Esophagus (tissue), 2 donors: ENCODE data around the gene ANKS6. TPM values are rescaled to one million over a fixed set of nuclear protein-coding genes. Genes with fewer than 3 reads are reported as not detected.

Experiments used
- H3K27ac ChIP-seq, 2 donors: one replicate each; pipeline ENCODE4 v1.5.1; 2013; ENCODE audit warnings: low read depth in 2 of 2, mild to moderate bottlenecking in 2 of 2, inconsistent platforms in 1 of 2, low read length in 1 of 2, moderate library complexity in 1 of 2
- H3K27me3 ChIP-seq, 2 donors: one replicate each; pipeline ENCODE4 v1.6.1; 2013; ENCODE audit warnings: low read length in 2 of 2, control low read depth in 1 of 2, mild to moderate bottlenecking in 1 of 2; ENCODE audit not compliant: insufficient read depth in 2 of 2, control insufficient read depth in 1 of 2
- H3K36me3 ChIP-seq, 2 donors: one replicate each; pipeline ENCODE4 v1.6.1; 2013; ENCODE audit warnings: low read length in 1 of 2; ENCODE audit not compliant: control insufficient read depth in 2 of 2, insufficient read depth in 2 of 2
- H3K4me1 ChIP-seq, 2 donors: one replicate each; pipeline ENCODE4 v1.6.1; 2013; ENCODE audit warnings: low read length in 1 of 2; ENCODE audit not compliant: control insufficient read depth in 2 of 2, insufficient read depth in 2 of 2
- H3K4me3 ChIP-seq, 2 donors: one replicate each; pipeline ENCODE4 v1.5.1; 2013; ENCODE audit warnings: low read length in 2 of 2, mild to moderate bottlenecking in 2 of 2, low read depth in 1 of 2, moderate library complexity in 1 of 2
- H3K9me3 ChIP-seq, 2 donors: one replicate each; pipeline ENCODE4 v1.6.1; 2013; ENCODE audit warnings: mild to moderate bottlenecking in 2 of 2, low read depth in 1 of 2, low read length in 1 of 2, moderate library complexity in 1 of 2; ENCODE audit not compliant: control insufficient read depth in 2 of 2, insufficient read depth in 1 of 2
- WGBS, 2 donors: extraction: QIAGEN DNeasy Blood & Tissue Kit; methylation state at CpG; one replicate each; pipeline ENCODE4 v1.1.7; 2013; 5-methylcytosine and 5-hydroxymethylcytosine counted together
- polyA plus RNA-seq, 2 donors: library from polyadenylated mRNA; stranded (reverse); fragments of 200-250 nt; gene quantifications; one replicate each; pipeline ENCODE4 v1.2.3, GENCODE V29; 2013
- donor health status: healthy with polysubstance abuse.
- donor health status: Bipolar disorder and iron deficiency.

The ANKS6 gene
- polyA plus RNA-seq, 2 donors: 9.6 to 12.9 TPM

DNA sequence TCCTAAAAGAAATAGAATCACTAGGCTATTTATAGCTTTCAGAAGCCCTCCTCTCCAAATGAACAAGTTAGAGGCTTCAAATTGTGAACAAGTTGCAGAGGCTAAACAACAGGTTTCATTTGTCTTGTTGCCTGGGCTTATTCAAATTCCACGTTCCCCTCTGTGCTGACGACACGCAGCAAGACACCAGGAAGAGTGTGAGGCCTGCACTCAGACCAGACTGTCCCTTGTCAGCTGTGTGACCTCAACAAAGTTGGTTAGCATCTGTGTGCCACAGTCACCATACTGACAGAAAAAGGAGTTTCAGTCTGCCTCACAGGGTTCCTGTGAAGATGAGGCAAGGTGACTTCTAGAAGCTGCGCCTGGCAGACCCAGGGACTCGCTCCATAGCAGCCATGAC lies 65.5 kb downstream of the ANKS6 start:
- 84 to 88% methylated on average over 5 of the region's 5 CpGs for WGBS, 2 donors

DNA sequence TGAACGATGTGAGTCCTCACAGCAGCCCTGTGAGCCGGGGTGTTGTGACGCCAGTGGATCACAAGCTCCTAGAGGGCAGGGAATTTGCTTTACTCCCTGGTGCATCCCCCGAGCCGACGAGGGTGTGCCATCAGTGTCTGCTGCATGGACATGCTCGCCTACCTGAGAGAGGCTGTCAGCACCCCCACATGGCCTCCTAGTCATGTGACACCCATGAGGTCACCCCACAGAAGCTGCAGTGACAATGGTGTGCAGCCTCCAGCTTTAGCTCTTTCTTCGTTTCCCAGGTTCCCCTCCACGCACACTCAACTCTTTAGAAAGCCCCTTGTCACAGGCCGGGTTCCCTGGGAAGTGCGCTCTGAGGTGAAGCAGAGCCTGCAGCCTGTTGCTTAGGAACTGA lies 67.9 kb downstream of the ANKS6 start:
- Histone ChIP-seq H3K27me3 (no peaks in the 10 kb centered on the region), H3K4me1 (no peaks in the 10 kb centered on the region), H3K4me3 (no peak overlapping the region), H3K27ac (no peak overlapping the region), H3K36me3 (peaks cover 0 to 4% of the 10 kb centered on the region in 2 donors), H3K9me3 (peaks cover 0 to 2% of the 10 kb centered on the region in 2 donors)
- WGBS, 2 donors: 83 to 84% methylated on average over 11 of the region's 11 CpGs

More for the DNA sequence above, 65.5 kb downstream of the ANKS6 start:
- Histone ChIP-seq H3K4me1 (no peaks in the 10 kb centered on the region), H3K27me3 (no peaks in the 10 kb centered on the region), H3K27ac (no peak overlapping the region), H3K9me3 (no peaks in the 10 kb centered on the region), H3K36me3 (peaks cover 9% of the 10 kb centered on the region in 2 donors), H3K4me3 (no peak overlapping the region)

DNA sequence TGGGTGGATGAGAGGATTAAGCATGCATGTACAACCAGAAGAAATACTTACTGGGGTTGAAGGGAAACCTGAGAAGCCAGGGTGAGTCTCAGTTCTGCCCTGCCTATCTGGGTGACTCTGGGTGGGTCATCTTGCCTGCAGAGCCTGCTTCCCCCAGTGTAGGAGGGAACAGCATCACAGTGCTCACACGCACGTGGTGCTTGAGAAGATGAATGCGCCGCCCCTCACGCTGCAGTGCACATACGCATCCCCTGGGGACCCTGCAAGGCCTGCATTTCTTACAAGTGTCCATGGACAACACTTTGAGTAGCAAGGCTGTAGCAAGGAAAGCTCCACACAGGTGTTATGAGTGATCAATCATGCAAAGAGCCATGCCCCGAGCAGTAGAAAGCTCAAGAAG lies 68.9 kb downstream of the ANKS6 start:
- Histone ChIP-seq H3K27me3 (no peaks in the 10 kb centered on the region), H3K27ac (no peak overlapping the region), H3K9me3 (peaks cover 0 to 6% of the 10 kb centered on the region in 2 donors), H3K4me1 (no peaks in the 10 kb centered on the region), H3K4me3 (no peak overlapping the region), H3K36me3 (no peaks in the 10 kb centered on the region)
- 63 to 64% methylated on average over 7 of the region's 7 CpGs for WGBS, 2 donors

DNA sequence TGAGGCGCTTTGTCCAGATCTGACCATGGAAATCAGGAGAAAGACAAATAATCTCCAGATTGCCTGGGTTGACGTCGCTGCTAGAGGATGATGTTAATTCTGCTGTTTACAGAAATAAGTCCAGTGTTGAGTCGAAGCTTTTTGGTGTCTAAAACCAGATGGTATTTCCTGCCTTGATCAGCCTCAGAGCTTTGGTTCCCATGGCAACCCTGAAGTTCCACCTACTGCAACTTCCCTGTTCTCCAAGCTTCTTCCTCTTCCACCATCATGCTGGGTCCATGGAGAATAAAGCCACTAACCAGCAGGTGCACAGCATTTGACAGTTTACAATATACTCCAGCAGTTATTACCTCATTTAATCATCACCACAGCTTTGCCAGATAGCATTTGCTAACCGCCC lies 69.6 kb downstream of the ANKS6 start:
- Histone ChIP-seq H3K4me3 (no peak overlapping the region), H3K36me3 (no peaks in the 10 kb centered on the region), H3K27ac (no peak overlapping the region), H3K9me3 (peaks cover 0 to 6% of the 10 kb centered on the region in 2 donors), H3K4me1 (no peaks in the 10 kb centered on the region), H3K27me3 (no peaks in the 10 kb centered on the region)
- whole genome bisulfite sequencing, 2 donors: 46 to 55% methylated on average over 5 of the region's 5 CpGs

DNA sequence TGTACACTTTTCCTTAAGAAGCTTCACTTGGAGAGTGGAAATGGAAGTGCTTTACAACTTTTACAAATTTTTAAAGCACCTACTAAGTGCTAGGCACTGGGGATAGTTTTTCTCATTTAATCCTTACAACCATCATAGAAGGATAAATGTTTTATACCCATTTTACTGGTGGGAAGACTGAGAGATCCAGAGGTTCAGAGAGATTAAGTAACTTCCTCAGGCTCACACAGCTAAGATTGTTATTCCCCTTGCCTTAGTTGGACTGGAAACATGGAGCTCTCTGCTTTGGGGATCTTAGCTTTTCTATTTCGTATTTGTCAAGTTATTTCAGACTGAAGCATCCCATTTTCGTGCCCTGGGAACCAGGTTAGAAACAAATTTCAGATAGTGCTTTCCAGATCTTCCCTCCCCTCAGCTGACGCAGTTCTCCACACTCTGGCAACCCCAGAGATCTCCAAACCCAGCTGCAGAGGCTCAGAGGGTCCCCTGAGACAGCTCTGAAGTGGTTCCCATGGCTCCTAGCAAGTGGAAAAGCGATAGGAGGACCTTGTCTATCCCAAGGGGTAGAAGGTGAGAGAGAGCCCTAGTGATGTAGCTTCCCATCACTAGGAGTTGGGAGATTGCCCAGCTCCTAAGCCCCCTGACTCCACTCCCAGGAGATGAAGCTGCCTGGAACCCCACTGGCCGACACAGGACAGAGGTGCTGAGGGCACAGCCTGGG lies 71.4 kb downstream of the ANKS6 start:
- Histone ChIP-seq H3K4me3 (no peak overlapping the region), H3K27me3 (no peaks in the 10 kb centered on the region), H3K36me3 (no peaks in the 10 kb centered on the region), H3K9me3 (peaks cover 0 to 6% of the 10 kb centered on the region in 2 donors), H3K4me1 (no peaks in the 10 kb centered on the region), H3K27ac (no peak overlapping the region)
- 67 to 71% methylated on average over 5 of the region's 5 CpGs for WGBS, 2 donors

DNA sequence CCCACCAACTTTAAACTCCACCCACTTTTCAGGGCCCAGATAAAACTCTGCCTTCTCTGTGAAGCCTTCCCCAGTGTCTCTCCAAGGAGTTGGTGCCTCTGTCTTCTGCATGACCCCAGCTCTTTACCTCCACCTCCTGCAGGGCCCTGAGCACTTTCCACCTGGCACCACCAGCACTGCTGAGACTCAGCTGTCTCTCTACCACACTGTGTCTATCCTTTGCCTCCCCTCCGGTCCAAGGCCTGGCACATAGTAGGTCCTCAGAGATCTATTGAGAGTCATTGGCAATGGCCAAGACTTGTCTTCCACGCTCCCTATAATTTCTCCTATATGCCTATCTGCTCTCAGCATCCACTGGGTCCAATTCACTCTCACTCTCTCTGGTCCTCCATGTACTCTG lies 74.7 kb downstream of the ANKS6 start:
- Histone ChIP-seq H3K4me1 (no peaks in the 10 kb centered on the region), H3K4me3 (no peak overlapping the region), H3K9me3 (peaks cover 0 to 6% of the 10 kb centered on the region in 2 donors), H3K27me3 (no peaks in the 10 kb centered on the region), H3K27ac (no peak overlapping the region), H3K36me3 (no peaks in the 10 kb centered on the region)
- WGBS, 2 donors: 91 to 93% methylated on average over 2 of the region's 2 CpGs

DNA sequence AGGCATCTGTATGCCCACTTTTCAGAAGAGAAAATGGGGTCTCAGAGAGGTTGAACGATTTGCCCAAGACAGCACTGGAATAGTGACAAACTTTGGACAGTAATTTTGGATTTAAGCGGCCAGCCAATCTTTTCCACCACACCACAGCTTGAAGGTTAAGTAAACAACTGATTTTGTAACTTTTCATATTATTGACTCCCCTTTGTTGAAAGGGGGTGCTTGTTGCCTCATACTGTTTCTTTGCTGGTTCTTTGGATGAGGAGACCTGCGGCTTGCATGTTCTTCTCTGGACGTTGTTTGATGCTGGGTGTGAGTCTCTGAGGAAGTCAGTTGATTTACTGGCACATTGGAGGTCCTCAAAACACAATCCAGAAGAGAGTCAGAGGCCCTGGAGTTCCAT lies 76.0 kb downstream of the ANKS6 start:
- H3K27me3 ChIP-seq: no peaks in the 10 kb centered on the region
- no peak overlapping the region for H3K4me3 ChIP-seq
- no peaks in the 10 kb centered on the region for H3K4me1 ChIP-seq
- WGBS, 2 donors: 80 to 83% methylated on average over 4 of the region's 4 CpGs
- no peak overlapping the region for H3K27ac ChIP-seq
- peaks cover 0 to 6% of the 10 kb centered on the region in 2 donors for H3K9me3 ChIP-seq
- no peaks in the 10 kb centered on the region for H3K36me3 ChIP-seq

DNA sequence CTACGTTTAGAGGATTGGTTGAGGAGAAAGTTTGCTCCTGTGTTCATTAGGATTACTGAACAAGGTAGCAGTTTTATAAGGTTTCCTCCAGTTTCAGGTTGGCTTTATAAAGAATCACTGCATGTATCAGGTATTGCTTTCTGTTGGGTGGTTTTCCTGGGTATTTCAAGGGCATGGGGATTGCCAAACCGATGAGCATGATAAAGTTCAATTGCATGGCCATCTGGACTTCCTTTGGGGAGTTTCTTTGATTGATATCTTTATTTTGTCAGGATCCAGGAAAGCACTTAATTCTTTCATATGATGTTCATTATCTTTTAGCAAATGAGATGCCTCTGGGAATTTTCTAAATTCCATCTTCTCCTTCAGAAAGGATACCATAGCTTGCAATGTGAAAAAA lies 77.3 kb downstream of the ANKS6 start:
- Histone ChIP-seq H3K4me3 (no peak overlapping the region), H3K4me1 (no peaks in the 10 kb centered on the region), H3K36me3 (no peaks in the 10 kb centered on the region), H3K27ac (no peak overlapping the region), H3K27me3 (peaks cover 0 to 3% of the 10 kb centered on the region in 2 donors), H3K9me3 (peaks cover 0 to 6% of the 10 kb centered on the region in 2 donors)
- WGBS, 2 donors: 62 to 71% methylated on average over 2 of the region's 2 CpGs

DNA sequence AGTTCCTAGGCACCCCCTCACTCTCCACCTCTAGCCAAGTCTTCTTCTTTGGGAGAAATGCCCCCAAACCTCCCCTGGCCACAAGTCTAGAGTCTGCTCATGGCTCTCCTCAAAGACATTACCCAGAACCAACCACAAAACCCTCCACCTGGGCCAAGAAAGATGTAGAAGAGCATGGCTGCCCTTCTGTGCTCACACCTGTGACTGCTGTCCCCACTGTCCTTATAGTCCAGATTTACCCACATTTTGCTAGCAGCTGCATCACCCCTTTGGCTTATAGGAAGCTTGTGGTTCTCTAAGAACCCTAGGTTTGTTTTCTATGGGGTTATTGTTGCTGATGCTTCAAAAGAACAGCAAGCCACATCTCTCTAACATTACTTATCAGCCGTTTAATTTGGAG lies 81.5 kb downstream of the ANKS6 start:
- peaks cover 0 to 2% of the 10 kb centered on the region in 2 donors for H3K9me3 ChIP-seq
- H3K27ac ChIP-seq: no peak overlapping the region
- WGBS, 2 donors: 60 to 61% methylated on average over 1 of the region's 1 CpG
- no peaks in the 10 kb centered on the region for H3K4me1 ChIP-seq
- peaks cover 5 to 9% of the 10 kb centered on the region in 2 donors for H3K27me3 ChIP-seq
- no peaks in the 10 kb centered on the region for H3K36me3 ChIP-seq
- no peak overlapping the region for H3K4me3 ChIP-seq

DNA sequence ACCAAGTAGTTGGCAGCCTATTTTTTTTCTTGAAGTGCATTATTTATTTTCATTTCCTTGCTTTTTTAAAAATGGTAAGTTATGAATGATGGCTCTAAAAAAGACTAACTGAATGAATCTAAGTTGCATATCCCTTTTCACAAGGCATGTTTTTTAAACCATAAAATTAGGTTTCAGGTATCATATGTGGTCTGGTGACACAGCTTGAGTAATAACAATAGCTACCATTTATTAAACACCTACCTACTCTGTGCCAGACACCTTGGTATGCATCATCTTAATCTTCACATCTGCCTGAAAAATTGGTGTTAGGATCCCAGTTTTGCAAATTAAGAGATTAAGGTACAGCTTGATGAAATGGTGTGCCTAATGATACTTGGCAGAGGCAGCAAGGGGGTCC lies 83.4 kb downstream of the ANKS6 start:
- Histone ChIP-seq H3K27me3 (peaks cover 10 to 15% of the 10 kb centered on the region in 2 donors), H3K27ac (no peak overlapping the region), H3K9me3 (peaks cover 0 to 2% of the 10 kb centered on the region in 2 donors), H3K4me1 (peaks cover 0 to 6% of the 10 kb centered on the region in 2 donors), H3K36me3 (no peaks in the 10 kb centered on the region), H3K4me3 (no peak overlapping the region)
